HEK293T (cell line): ENCODE results near the gene OAS2.

ENCODE experiments used
- CTCF ChIA-PET: fragments of 350-600 bp; formaldehyde crosslinking; extraction: SDS; loops from one replicate; lab custom pipeline; 2021; ENCODE audit warnings: antibody characterized with exemption, inconsistent platforms; lab: Yijun Ruan, JAX
- POLR2A ChIA-PET: fragments of 350-600 bp; formaldehyde crosslinking; extraction: SDS; loops from one replicate; lab custom pipeline; 2020; ENCODE audit warnings: antibody characterized with exemption, inconsistent platforms; lab: Yijun Ruan, JAX
- DNase-seq: peaks from one replicate; pipeline ENCODE4 v3.0.0; 2012; ENCODE audit warnings: mixed read lengths; ENCODE audit errors: extremely low spot score
- ARNT ChIP-seq: fragments of 450-650 bp; IDR thresholded peaks from 2 replicates; pipeline ENCODE4 v1.6.1; 2017; ENCODE audit warnings: mild to moderate bottlenecking
- BHLHE40 ChIP-seq: fragments of 450-650 bp; IDR thresholded peaks from 2 replicates; pipeline ENCODE4 v1.6.1; 2016; ENCODE audit warnings: mild to moderate bottlenecking, moderate library complexity, borderline replicate concordance
- CTBP1 ChIP-seq: fragments of 450-650 bp; IDR thresholded peaks from 2 replicates; pipeline ENCODE4 v1.6.1; 2016; ENCODE audit warnings: borderline replicate concordance
- ELF4 ChIP-seq: fragments of 450-650 bp; IDR thresholded peaks from 2 replicates; pipeline ENCODE4 v1.6.1; 2017; ENCODE audit warnings: antibody characterized with exemption
- FOXA1 ChIP-seq: fragments of 450-650 bp; IDR thresholded peaks from 2 replicates; pipeline ENCODE4 v1.6.1; 2016; ENCODE audit warnings: mild to moderate bottlenecking
- FOXK2 ChIP-seq: fragments of 450-650 bp; IDR thresholded peaks from 2 replicates; pipeline ENCODE4 v1.6.1; 2016; ENCODE audit warnings: mild to moderate bottlenecking
- FOXM1 ChIP-seq: fragments of 450-650 bp; IDR thresholded peaks from 2 replicates; pipeline ENCODE4 v1.6.1; 2017; ENCODE audit warnings: mild to moderate bottlenecking, borderline replicate concordance
- HDGF ChIP-seq: fragments of 450-650 bp; IDR thresholded peaks from 2 replicates; pipeline ENCODE4 v1.6.1; 2017; ENCODE audit warnings: antibody characterized with exemption, borderline replicate concordance
- L3MBTL2 ChIP-seq: fragments of 450-650 bp; conservative IDR thresholded peaks from 2 replicates; pipeline ENCODE4 v1.6.1; 2016; ENCODE audit warnings: mild to moderate bottlenecking
- LEF1 ChIP-seq: fragments of 450-650 bp; IDR thresholded peaks from 2 replicates; pipeline ENCODE4 v1.6.1; 2017; ENCODE audit warnings: mild to moderate bottlenecking, borderline replicate concordance
- NFRKB ChIP-seq: fragments of 450-650 bp; IDR thresholded peaks from 2 replicates; pipeline ENCODE4 v1.6.1; 2016; ENCODE audit warnings: mild to moderate bottlenecking, moderate library complexity
- PKNOX1 ChIP-seq: fragments of 450-650 bp; IDR thresholded peaks from 2 replicates; pipeline ENCODE4 v1.6.1; 2016
- SP1 ChIP-seq: fragments of 450-650 bp; IDR thresholded peaks from 2 replicates; pipeline ENCODE4 v1.6.1; 2017
- SUZ12 ChIP-seq: fragments of 450-650 bp; IDR thresholded peaks from 2 replicates; pipeline ENCODE4 v1.6.1; 2016; ENCODE audit warnings: mild to moderate bottlenecking
- TARDBP ChIP-seq: fragments of 450-650 bp; IDR thresholded peaks from 2 replicates; pipeline ENCODE4 v1.6.1; 2016
- ZNF384 ChIP-seq: fragments of 450-650 bp; IDR thresholded peaks from 2 replicates; pipeline ENCODE4 v1.6.1; 2016

The OAS2 gene

DNA sequence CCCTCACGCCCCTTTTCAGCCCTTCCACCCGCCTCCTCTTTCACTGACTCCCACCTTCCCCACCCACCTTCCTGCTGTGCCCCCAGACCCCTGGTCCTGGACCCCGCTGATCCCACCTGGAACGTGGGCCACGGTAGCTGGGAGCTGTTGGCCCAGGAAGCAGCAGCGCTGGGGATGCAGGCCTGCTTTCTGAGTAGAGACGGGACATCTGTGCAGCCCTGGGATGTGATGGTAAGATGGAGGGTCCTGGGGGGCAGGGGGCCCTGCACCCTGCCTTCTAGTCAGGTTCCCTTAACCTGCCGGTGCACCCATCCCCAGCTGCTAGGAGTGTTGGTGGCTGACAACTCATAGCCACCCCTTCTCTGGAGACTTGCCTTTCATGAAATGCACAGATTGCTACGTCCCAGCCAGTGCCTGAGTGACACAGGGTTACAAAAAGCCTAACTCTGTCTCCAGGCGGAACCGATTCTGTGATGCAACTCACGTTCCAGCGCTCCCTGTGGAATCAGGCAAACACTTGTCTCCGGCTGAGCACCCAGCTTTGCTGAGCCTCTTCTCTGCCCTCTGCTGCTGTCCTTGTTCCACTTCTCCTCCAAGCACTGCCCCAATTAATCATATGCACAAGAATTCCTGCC lies 15.0 kb upstream of the OAS2 start:
- POLR2A ChIA-PET, result no interaction called here
- CTCF ChIA-PET, result no interaction called here
- no peak for TF ChIP-seq ELF4
- TF ChIP-seq BHLHE40, result no peak
- TF ChIP-seq FOXM1, result no peak
- no peak for TF ChIP-seq HDGF
- TF ChIP-seq SUZ12, result no peak
- no peak for TF ChIP-seq PKNOX1
- TF ChIP-seq SP1, result no peak
- no peak for TF ChIP-seq FOXA1
- TF ChIP-seq ZNF384, result no peak
- no peak for TF ChIP-seq LEF1
- no peak for TF ChIP-seq FOXK2
- TF ChIP-seq L3MBTL2, result no peak
- no peak for TF ChIP-seq CTBP1
- no peak for TF ChIP-seq TARDBP
- TF ChIP-seq NFRKB, result no peak
- TF ChIP-seq ARNT, result no peak
- no peak for DNase-seq

DNA sequence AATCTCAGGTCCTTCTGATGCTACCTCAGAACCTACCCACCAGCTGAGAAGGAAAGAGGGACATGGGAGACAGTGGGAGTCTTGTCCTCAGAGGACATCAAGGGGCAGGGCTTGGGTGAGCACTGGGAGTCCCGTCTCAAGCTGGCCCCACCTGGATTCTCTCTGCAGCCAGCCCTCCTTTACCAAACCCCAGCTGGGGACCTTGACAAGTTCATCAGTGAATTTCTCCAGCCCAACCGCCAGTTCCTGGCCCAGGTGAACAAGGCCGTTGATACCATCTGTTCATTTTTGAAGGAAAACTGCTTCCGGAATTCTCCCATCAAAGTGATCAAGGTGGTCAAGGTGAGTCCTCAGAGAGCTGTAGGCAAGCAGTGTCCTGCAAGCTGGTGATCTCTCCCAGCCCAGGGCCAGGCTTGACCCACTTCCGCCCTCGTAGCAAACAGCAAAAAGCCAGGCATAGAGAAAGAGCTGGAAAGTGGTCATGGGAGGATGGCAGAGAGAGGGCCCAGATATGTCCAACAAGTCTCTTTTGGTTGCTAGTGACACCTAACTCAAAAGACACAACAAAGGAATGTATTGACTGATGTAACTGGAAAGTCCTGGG lies 14.2 kb upstream of the OAS2 start:
- CTCF ChIA-PET, result no interaction called here
- POLR2A ChIA-PET, result no interaction called here
- TF ChIP-seq FOXA1 (no peak), L3MBTL2 (no peak), ELF4 (no peak), SUZ12 (no peak), ARNT (no peak), ZNF384 (no peak), LEF1 (no peak), NFRKB (no peak), BHLHE40 (no peak), HDGF (no peak), TARDBP (no peak), FOXK2 (no peak), SP1 (no peak), CTBP1 (no peak), FOXM1 (no peak), PKNOX1 (no peak)
- DNase-seq, result no peak

DNA sequence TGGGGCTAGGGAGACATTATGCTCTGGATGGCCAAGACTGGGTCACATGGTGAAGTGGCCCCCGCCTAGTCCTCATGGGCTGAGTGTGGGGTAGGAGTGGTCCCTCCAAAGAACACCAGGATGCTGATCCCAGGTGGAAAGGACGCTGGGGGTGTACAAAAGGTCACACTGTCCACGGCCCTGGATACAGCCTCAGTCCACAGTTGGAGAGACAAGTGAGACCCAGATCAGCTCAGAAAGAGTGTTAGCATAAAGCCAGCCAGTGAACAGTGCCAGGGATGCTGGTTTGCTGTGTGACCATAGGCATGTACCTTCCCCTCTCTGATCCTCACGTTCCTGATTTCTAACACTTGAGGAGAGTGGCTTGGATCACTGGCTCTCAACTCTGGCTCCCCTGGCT lies 13.4 kb upstream of the OAS2 start:
- ChIA-PET CTCF (no interaction called here), POLR2A (no interaction called here)
- no peak for TF ChIP-seq SUZ12
- TF ChIP-seq FOXA1, result no peak
- no peak for TF ChIP-seq BHLHE40
- DNase-seq, result no peak

DNA sequence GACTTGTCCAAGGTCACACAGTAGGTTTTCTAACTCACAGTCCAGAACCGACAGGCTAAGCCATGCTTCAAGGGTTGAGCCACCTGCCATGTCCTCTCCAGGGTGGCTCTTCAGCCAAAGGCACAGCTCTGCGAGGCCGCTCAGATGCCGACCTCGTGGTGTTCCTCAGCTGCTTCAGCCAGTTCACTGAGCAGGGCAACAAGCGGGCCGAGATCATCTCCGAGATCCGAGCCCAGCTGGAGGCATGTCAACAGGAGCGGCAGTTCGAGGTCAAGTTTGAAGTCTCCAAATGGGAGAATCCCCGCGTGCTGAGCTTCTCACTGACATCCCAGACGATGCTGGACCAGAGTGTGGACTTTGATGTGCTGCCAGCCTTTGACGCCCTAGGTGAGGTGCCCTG lies 12.7 kb upstream of the OAS2 start:
- ChIA-PET CTCF (no interaction called here), POLR2A (no interaction called here)
- TF ChIP-seq ARNT (no peak), HDGF (no peak), LEF1 (no peak), NFRKB (no peak), L3MBTL2 (no peak), ZNF384 (no peak), FOXA1 (no peak)
- no peak for DNase-seq

DNA sequence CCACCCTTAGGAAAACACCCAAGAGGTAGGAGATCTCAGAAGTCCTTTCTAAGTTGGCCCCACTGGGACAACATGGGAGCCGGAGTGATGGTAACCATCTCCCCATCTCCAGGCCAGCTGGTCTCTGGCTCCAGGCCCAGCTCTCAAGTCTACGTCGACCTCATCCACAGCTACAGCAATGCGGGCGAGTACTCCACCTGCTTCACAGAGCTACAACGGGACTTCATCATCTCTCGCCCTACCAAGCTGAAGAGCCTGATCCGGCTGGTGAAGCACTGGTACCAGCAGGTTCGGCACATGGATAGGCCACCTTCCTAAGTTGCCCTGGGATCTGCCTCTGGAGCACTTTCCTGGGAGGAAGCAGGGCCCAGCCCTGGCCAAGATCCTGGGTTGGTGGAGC lies 11.0 kb upstream of the OAS2 start:
- no peak for TF ChIP-seq ZNF384
- no peak for TF ChIP-seq FOXA1
- no peak for TF ChIP-seq SP1
- TF ChIP-seq HDGF, result no peak
- TF ChIP-seq SUZ12, result no peak
- no peak for TF ChIP-seq ARNT
- no peak for TF ChIP-seq PKNOX1
- no peak for TF ChIP-seq TARDBP
- CTCF ChIA-PET, result no interaction called here
- DNase-seq, result no peak
- POLR2A ChIA-PET, result no interaction called here

DNA sequence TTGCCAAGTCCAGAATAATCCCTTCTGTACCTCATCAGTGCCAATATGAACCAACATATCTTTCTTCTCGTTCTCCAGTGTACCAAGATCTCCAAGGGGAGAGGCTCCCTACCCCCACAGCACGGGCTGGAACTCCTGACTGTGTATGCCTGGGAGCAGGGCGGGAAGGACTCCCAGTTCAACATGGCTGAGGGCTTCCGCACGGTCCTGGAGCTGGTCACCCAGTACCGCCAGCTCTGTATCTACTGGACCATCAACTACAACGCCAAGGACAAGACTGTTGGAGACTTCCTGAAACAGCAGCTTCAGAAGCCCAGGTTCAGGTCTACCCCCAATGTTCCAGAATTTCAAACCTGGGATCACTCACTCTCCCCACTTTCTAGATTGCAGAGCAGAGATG lies 10.5 kb upstream of the OAS2 start:
- CTCF ChIA-PET, result no interaction called here
- POLR2A ChIA-PET, result no interaction called here
- TF ChIP-seq CTBP1 (no peak), HDGF (no peak), L3MBTL2 (no peak), ELF4 (no peak), FOXM1 (no peak), TARDBP (no peak), LEF1 (no peak), ARNT (no peak), SUZ12 (no peak), ZNF384 (no peak), BHLHE40 (no peak), SP1 (no peak), FOXA1 (no peak), FOXK2 (no peak), PKNOX1 (no peak), NFRKB (no peak)
- DNase-seq, result no peak
